WTC11 (cell line): ENCODE data around the gene GIPC1. TPM values are rescaled to one million over a fixed set of nuclear protein-coding genes. Genes with fewer than 3 reads are reported as not detected.

Experiments
- ATAC-seq: fragments of 200-7000 bp; cut with Tn5 transposase; 2 replicates; pipeline ENCODE4 v1.10.0; 2021; ENCODE audit warnings: mild to moderate bottlenecking, moderate library complexity
- CTCF ChIA-PET: fragments of 300-600 bp; sonication (Branson Sonifier 250); formaldehyde crosslinking; loops from one replicate; lab custom pipeline; 2021; ENCODE audit warnings: antibody characterized with exemption; lab: Charles Lee
- POLR2A ChIA-PET: fragments of 350-600 bp; sonication (Branson Sonifier 250); formaldehyde crosslinking; loops from one replicate; lab custom pipeline; 2021; ENCODE audit warnings: antibody characterized with exemption; lab: Charles Lee
- DNase-seq: peaks from one replicate; pipeline ENCODE4 v3.0.0; 2021; ENCODE audit warnings: low spot score
- H3K27ac Mint-ChIP-seq: 2 replicates; pipeline ENCODE4 v1.8.0; 2021; ENCODE audit warnings: mixed read lengths
- H3K27me3 Mint-ChIP-seq: 2 replicates; pipeline ENCODE4 v1.8.0; 2021; ENCODE audit warnings: low read depth, mild to moderate bottlenecking, moderate library complexity, mixed read lengths
- H3K36me3 Mint-ChIP-seq: 2 replicates; pipeline ENCODE4 v1.8.0; 2021; ENCODE audit warnings: mixed read lengths
- H3K4me1 Mint-ChIP-seq: 2 replicates; pipeline ENCODE4 v1.8.0; 2022; ENCODE audit warnings: mixed read lengths
- H3K4me3 Mint-ChIP-seq: 2 replicates; pipeline ENCODE4 v1.8.0; 2021; ENCODE audit warnings: mild to moderate bottlenecking, moderate library complexity, mixed read lengths
- H3K9me3 Mint-ChIP-seq: 2 replicates; pipeline ENCODE4 v1.8.0; 2021; ENCODE audit warnings: mixed read lengths
- ATF1 ChIP-seq: sonication (generic); formaldehyde crosslinking; IDR thresholded peaks from 2 replicates; pipeline ENCODE4 v1.8.1; 2023; ENCODE audit warnings: mild to moderate bottlenecking, moderate library complexity, missing genetic modification reagents
- ATF6 ChIP-seq: sonication (generic); formaldehyde crosslinking; IDR thresholded peaks from 2 replicates; pipeline ENCODE4 v1.8.1; 2023; ENCODE audit warnings: mild to moderate bottlenecking, missing genetic modification reagents
- CREB1 ChIP-seq: sonication (generic); formaldehyde crosslinking; IDR thresholded peaks from 2 replicates; pipeline ENCODE4 v1.8.0; 2023; ENCODE audit warnings: mild to moderate bottlenecking, missing genetic modification reagents
- E2F4 ChIP-seq: sonication (generic); formaldehyde crosslinking; IDR thresholded peaks from 2 replicates; pipeline ENCODE4 v1.8.1; 2022; ENCODE audit warnings: low read depth, mild to moderate bottlenecking, moderate library complexity, missing genetic modification reagents, borderline replicate concordance
- ELF4 ChIP-seq: sonication (generic); formaldehyde crosslinking; IDR thresholded peaks from 2 replicates; pipeline ENCODE4 v1.8.1; 2022; ENCODE audit warnings: low read depth, mild to moderate bottlenecking, moderate library complexity, missing genetic modification reagents
- FOXK1 ChIP-seq: sonication (generic); formaldehyde crosslinking; IDR thresholded peaks from 2 replicates; pipeline ENCODE4 v1.8.0; 2022; ENCODE audit warnings: mild to moderate bottlenecking, moderate library complexity, missing genetic modification reagents
- FOXP1 ChIP-seq: sonication (generic); formaldehyde crosslinking; IDR thresholded peaks from 2 replicates; pipeline ENCODE4 v1.8.0; 2022; ENCODE audit warnings: missing genetic modification reagents, mild to moderate bottlenecking, moderate library complexity, borderline replicate concordance
- GRHL2 ChIP-seq: fragments of 250-450 bp; sonication (Bioruptor Pico); IDR thresholded peaks from 2 replicates; pipeline ENCODE4 v1.8.0; 2022; ENCODE audit warnings: mild to moderate bottlenecking, moderate library complexity; ENCODE audit not compliant: insufficient replicate concordance, severe bottlenecking
- MAX ChIP-seq: sonication (generic); formaldehyde crosslinking; IDR thresholded peaks from 2 replicates; pipeline ENCODE4 v1.8.0; 2022; ENCODE audit warnings: mild to moderate bottlenecking, missing genetic modification reagents
- NR1H2 ChIP-seq: sonication (generic); formaldehyde crosslinking; IDR thresholded peaks from 2 replicates; pipeline ENCODE4 v1.9.0; 2021; ENCODE audit warnings: mild to moderate bottlenecking, moderate library complexity, missing genetic modification reagents
- NR3C1 ChIP-seq: sonication (generic); formaldehyde crosslinking; conservative IDR thresholded peaks from 2 replicates; pipeline ENCODE4 v1.8.1; 2023; ENCODE audit warnings: low read depth, mild to moderate bottlenecking, missing genetic modification reagents
- PRDM15 ChIP-seq: sonication (generic); formaldehyde crosslinking; IDR thresholded peaks from 2 replicates; pipeline ENCODE4 v1.8.0; 2022; ENCODE audit warnings: missing genetic modification reagents
- RORB ChIP-seq: fragments of 250-450 bp; sonication (Bioruptor Pico); IDR thresholded peaks from 2 replicates; pipeline ENCODE4 v1.9.0; 2021; ENCODE audit warnings: mild to moderate bottlenecking
- TP53 ChIP-seq: sonication (generic); formaldehyde crosslinking; IDR thresholded peaks from 2 replicates; pipeline ENCODE4 v1.8.1; 2023; ENCODE audit warnings: mild to moderate bottlenecking, missing genetic modification reagents
- ZMAT4 ChIP-seq: fragments of 250-450 bp; sonication (Bioruptor Pico); IDR thresholded peaks from 2 replicates; pipeline ENCODE4 v1.9.0; 2021; ENCODE audit warnings: mild to moderate bottlenecking
- ZNF138 ChIP-seq: sonication (generic); formaldehyde crosslinking; conservative IDR thresholded peaks from 2 replicates; pipeline ENCODE4 v1.8.1; 2022; ENCODE audit warnings: mild to moderate bottlenecking, moderate library complexity, missing genetic modification reagents
- ZNF532 ChIP-seq: fragments of 250-450 bp; sonication (Bioruptor Pico); IDR thresholded peaks from 2 replicates; pipeline ENCODE4 v1.9.0; 2021; ENCODE audit warnings: mild to moderate bottlenecking, borderline replicate concordance
- ZNF671 ChIP-seq: fragments of 250-450 bp; sonication (Bioruptor Pico); IDR thresholded peaks from 2 replicates; pipeline ENCODE4 v1.8.0; 2021; ENCODE audit warnings: mild to moderate bottlenecking
- total RNA-seq: library from RNA; stranded (reverse); gene quantifications from 3 replicates; pipeline ENCODE4 v1.2.3, GENCODE V29; 2021

GIPC1 gene
- total RNA-seq, 1 experiment from 2014 or later: 76.5 TPM

GRCh38 chr19:14479309-14479974, 16.5 kb downstream of the GIPC1 start:
- Mint-ChIP-seq H3K4me1 (peaks cover 16% of the 10 kb centered on the region), H3K9me3 (no peaks in the 10 kb centered on the region), H3K36me3 (peaks cover 14% of the 10 kb centered on the region), H3K4me3 (no peak overlapping the region), H3K27me3 (peaks cover 2% of the 10 kb centered on the region; the same call in 1 of the 2 replicates), H3K27ac (no peak overlapping the region)
- TF ChIP-seq E2F4 (CRISPR knock-in tag) (no peak), TP53 (no peak), RORB (CRISPR knock-in tag) (no peak), ZMAT4 (no peak), NR3C1 (CRISPR knock-in tag) (no peak), ZNF532 (CRISPR knock-in tag) (no peak), ATF6 (no peak)
- POLR2A ChIA-PET: interaction anchor here (1.0 kb wide), 1 partner anchor 16 kb away, joined by 3 read pairs; the partner anchor contains the start of gene GIPC1
- CTCF ChIA-PET: interaction anchor here (0.6 to 4.7 kb wide), 50 partner anchors 7 to 1594 kb away, joined by 3 to 48 read pairs (median 5); partner anchors contain the start of genes ASF1B, DDX39A, DNAJB1 and GIPC1
- DNase-seq (no peak), ATAC-seq (no peak)

GRCh38 chr19:14478113-14478545, 17.8 kb downstream of the GIPC1 start:
- peaks cover 20% of the 10 kb centered on the region for H3K4me1 Mint-ChIP-seq
- H3K27me3 Mint-ChIP-seq: peaks cover 6% of the 10 kb centered on the region
- H3K4me3 Mint-ChIP-seq: no peak overlapping the region
- H3K9me3 Mint-ChIP-seq: no peaks in the 10 kb centered on the region
- CTCF ChIA-PET: interaction anchor here (1.1 to 4.7 kb wide), 3 partner anchors 9 to 72 kb away, joined by 3 to 45 read pairs (median 4); no protein-coding TSS in a partner anchor
- TF ChIP-seq FOXK1 (CRISPR knock-in tag) (no peak), GRHL2 (CRISPR knock-in tag) (no peak), ELF4 (CRISPR knock-in tag) (no peak), MAX (CRISPR knock-in tag) (no peak), PRDM15 (CRISPR knock-in tag) (no peak), CREB1 (CRISPR knock-in tag) (no peak), NR1H2 (no peak), ATF1 (CRISPR knock-in tag) (no peak), ZNF138 (CRISPR knock-in tag) (no peak), FOXP1 (CRISPR knock-in tag) (no peak), ZNF671 (CRISPR knock-in tag) (no peak), NR3C1 (CRISPR knock-in tag) (no peak)
- TF ChIP-seq, all 79 proteins: peak for 0
- ATAC-seq (no peak), DNase-seq (no peak)
- Mint-ChIP-seq H3K27ac (no peak overlapping the region), H3K36me3 (peaks cover 11% of the 10 kb centered on the region; the same call in 1 of the 2 replicates)
- POLR2A ChIA-PET: interaction anchor here (0.5 kb wide), 1 partner anchor 13 kb away, joined by 3 read pairs; no protein-coding TSS in a partner anchor
